SJSA1 (cell line): ENCODE measurements around the gene ENPP1. TPM values are rescaled to one million over a fixed set of nuclear protein-coding genes. Genes with fewer than 3 reads are reported as not detected.
"Not testable (repeated sequence)": the region's sequence is repeated elsewhere in the genome, so short reads cannot be mapped to it uniquely, and the experiment has no call there.

Experiments
- DNase-seq, 2 experiments: peaks; one replicate each; pipeline ENCODE4 v3.0.0-alpha.2; 2015 to 2020; ENCODE audit warnings: low spot score in 2 of 2, low read depth in 1 of 2
- H3K27ac ChIP-seq: fragments of 250-450 bp; sonication (Bioruptor Pico); 2 replicates; pipeline ENCODE4 v1.5.1; 2020; ENCODE audit warnings: mild to moderate bottlenecking, moderate library complexity
- H3K27me3 ChIP-seq: fragments of 250-450 bp; sonication (Bioruptor Pico); replicated peaks from 2 replicates; pipeline ENCODE4 v1.5.1; 2020; ENCODE audit warnings: mild to moderate bottlenecking, moderate library complexity
- H3K36me3 ChIP-seq: fragments of 250-450 bp; sonication (Bioruptor Pico); 2 replicates; pipeline ENCODE4 v1.5.1; 2020; ENCODE audit warnings: mild to moderate bottlenecking
- H3K4me1 ChIP-seq: fragments of 250-450 bp; sonication (Bioruptor Pico); replicated peaks from 2 replicates; pipeline ENCODE4 v1.6.1; 2021; ENCODE audit warnings: mild to moderate bottlenecking
- H3K4me3 ChIP-seq: fragments of 250-450 bp; sonication (Bioruptor Pico); 2 replicates; pipeline ENCODE4 v1.5.1; 2020; ENCODE audit warnings: mild to moderate bottlenecking
- H3K9me3 ChIP-seq: fragments of 250-450 bp; sonication (Bioruptor Pico); replicated peaks from 2 replicates; pipeline ENCODE4 v1.5.1; 2020; ENCODE audit warnings: mild to moderate bottlenecking
- total RNA-seq: library from RNA; depleted of rRNA; stranded (reverse); fragments of >200 nt; shearing (Covaris generic); gene quantifications from 2 replicates; pipeline ENCODE4 v1.2.3, GENCODE V29; 2014

The ENPP1 gene
- total RNA-seq, 1 experiment from 2014 or later = 24.5 TPM

DNA sequence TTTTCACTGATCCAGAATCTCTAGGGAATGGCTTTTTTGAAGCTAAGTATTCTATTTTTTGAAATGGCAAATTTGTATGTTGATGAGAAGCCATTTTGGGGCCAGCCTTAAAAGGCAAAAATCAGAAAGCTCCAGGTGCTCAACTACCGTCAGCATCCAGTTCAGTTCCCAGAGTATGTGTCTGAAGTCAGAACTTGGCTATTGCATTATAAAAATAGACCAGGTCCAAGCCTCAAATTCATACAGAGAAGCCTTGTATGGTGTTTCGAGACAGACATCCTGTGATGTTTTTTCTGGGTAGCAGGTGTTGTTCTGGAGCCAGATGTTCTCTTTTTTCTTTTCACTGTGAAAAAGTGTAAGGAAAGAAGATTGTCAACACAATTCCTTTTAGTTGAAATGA lies 75.2 kb downstream of the ENPP1 start:
- Histone ChIP-seq H3K36me3 (peaks cover 6% of the 10 kb centered on the region; the same call in 1 of the 2 replicates), H3K27me3 (no peaks in the 10 kb centered on the region), H3K9me3 (no peaks in the 10 kb centered on the region), H3K27ac (no peak overlapping the region), H3K4me1 (no peaks in the 10 kb centered on the region), H3K4me3 (no peak overlapping the region)
- no peak for DNase-seq

- H3K27me3 ChIP-seq = no peaks in the 10 kb centered on the region
- no peaks in the 10 kb centered on the region for H3K4me1 ChIP-seq
- H3K9me3 ChIP-seq = no peaks in the 10 kb centered on the region
- no peak for DNase-seq
- H3K36me3 ChIP-seq = peaks cover 9% of the 10 kb centered on the region; the same call in 1 of the 2 replicates
- H3K4me3 ChIP-seq = no peak overlapping the region
- H3K27ac ChIP-seq = no peak overlapping the region
These were observed 77.4 kb downstream of the ENPP1 start for GRCh38 chr6:131885237-131885636.

DNA sequence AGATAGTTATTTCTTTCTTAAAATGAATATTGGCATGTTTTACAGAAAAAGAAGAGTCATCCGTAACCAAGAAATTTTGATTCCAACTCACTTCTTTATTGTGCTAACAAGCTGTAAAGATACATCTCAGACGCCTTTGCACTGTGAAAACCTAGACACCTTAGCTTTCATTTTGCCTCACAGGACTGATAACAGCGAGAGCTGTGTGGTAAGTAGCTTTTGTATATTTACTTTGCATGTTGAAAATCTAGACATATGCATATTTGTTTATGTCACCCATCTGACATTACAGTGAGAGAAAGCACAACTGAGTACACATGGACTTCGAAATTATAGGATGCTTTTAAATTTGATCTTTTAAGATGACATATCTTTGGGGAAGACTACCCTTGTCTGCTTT lies 78.7 kb downstream of the ENPP1 start:
- no peaks in the 10 kb centered on the region for H3K27me3 ChIP-seq
- no peaks in the 10 kb centered on the region for H3K9me3 ChIP-seq
- peaks cover 13% of the 10 kb centered on the region for H3K36me3 ChIP-seq
- H3K4me3 ChIP-seq = no peak overlapping the region
- no peaks in the 10 kb centered on the region for H3K4me1 ChIP-seq
- no peak overlapping the region for H3K27ac ChIP-seq
- DNase-seq = no peak

DNA sequence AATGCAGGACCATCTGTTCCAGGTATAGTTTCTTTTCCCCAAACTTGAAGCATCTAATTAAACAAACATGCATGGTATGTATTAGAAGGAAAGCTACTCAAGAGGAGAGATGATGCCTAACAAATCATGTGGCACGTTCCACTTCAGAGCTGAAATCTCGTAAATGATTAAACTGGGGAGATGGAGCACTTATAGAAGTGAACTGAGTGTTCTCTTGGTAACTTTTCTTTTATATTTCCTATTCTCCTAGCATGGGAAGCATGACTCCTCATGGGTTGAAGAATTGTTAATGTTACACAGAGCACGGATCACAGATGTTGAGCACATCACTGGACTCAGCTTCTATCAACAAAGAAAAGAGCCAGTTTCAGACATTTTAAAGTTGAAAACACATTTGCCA lies 82.3 kb downstream of the ENPP1 start:
- Histone ChIP-seq H3K36me3 (peaks cover 9% of the 10 kb centered on the region), H3K27me3 (no peaks in the 10 kb centered on the region), H3K27ac (no peak overlapping the region), H3K4me1 (no peaks in the 10 kb centered on the region), H3K4me3 (no peak overlapping the region), H3K9me3 (no peaks in the 10 kb centered on the region)
- no peak for DNase-seq

DNA sequence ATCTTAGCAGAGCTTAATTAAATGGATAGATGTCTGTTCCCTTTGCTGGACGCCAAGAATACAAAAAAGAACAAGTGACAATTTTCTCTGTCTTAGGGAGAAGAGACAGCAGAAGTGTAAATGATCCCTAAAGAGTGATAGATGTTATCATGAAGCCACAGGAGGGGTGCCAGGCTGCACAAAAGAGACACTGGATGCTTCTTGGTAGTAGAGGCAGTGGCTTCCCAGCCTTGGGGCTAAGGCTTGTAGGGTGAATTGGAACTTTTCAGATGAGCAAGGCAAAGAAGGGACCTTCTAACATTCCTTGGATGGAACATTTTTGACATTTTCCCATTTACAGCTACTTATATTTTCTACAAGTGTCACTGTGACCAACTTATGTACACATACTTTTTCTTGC lies 85.4 kb downstream of the ENPP1 start:
- no peak overlapping the region for H3K27ac ChIP-seq
- 0 out of 2 replicates have a peak, but pooled peaks cover 10% of the 10 kb centered on the region for H3K9me3 ChIP-seq
- DNase-seq = no peak
- H3K27me3 ChIP-seq = no peaks in the 10 kb centered on the region
- H3K4me3 ChIP-seq = no peak overlapping the region
- H3K36me3 ChIP-seq = peaks cover 9% of the 10 kb centered on the region
- H3K4me1 ChIP-seq = no peaks in the 10 kb centered on the region

DNA sequence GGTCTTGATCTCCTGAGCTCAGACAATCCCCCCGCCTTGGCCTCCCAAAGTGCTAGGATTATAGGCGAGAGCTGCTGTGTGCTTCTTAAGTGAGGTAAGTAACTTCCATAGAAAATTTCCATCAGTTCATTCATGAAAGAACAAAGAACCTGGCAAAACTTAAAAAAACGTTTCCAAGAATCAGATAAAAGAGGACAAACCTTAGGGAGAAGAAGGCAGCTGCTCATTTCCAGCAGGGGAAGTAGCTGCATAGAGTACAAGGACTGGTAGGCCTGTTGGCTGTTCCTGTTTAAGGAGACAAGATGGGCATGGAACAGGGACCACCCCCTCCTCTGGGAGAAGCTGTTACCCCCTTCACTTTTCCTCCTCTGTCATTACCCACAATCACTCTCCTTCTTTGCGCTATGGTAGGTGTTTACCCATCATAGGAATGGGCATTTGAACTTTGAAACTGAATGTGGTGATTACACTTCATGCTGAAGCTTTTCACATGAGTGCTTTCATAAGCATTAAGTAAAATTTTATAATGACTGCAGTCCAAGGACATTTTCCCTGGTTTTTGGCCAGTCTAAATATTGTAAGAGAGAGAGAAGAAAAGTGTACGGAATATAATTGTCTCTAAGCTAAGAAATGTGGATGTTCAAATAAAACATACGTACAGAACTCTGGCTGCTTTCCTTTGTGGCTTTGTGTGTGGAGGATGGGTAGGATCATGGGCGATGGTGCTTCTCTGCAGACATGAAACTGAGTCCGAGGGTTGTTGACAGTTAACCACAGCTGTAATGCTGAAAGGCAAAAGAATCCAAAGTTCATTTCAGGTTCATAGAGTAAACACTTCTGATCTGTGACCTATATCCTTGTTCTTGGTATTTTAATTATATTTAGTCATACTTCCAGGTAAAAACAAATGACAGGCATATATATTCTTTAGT lies 86.9 kb downstream of the ENPP1 start:
- no peaks in the 10 kb centered on the region for H3K4me1 ChIP-seq
- H3K9me3 ChIP-seq = 0 out of 2 replicates have a peak, but pooled peaks cover 12% of the 10 kb centered on the region
- H3K36me3 ChIP-seq = peaks cover 6% of the 10 kb centered on the region
- no peaks in the 10 kb centered on the region for H3K27me3 ChIP-seq
- DNase-seq = no peak
- no peak overlapping the region for H3K27ac ChIP-seq
- no peak overlapping the region for H3K4me3 ChIP-seq

DNA sequence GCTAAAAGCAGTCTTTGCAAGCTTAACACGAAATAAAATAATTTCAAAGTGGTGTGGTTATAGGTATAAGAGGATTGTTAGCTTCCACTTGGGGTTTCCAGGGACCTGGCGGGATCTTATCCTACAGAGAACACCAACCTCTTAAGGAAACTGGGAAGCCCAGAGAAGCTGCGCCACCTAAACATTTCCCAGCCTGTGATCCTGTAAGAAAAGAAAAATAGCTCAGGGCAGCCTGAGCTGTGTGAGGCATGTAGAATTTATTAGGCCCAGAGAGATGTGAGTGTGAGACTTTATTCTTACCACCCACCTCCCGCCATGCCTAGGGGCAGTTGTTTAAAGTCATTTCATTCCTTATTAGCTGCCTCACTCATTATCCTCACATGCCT lies 89.2 kb downstream of the ENPP1 start:
- no peaks in the 10 kb centered on the region for H3K27me3 ChIP-seq
- H3K27ac ChIP-seq = no peak overlapping the region
- DNase-seq = no peak
- no peaks in the 10 kb centered on the region for H3K4me1 ChIP-seq
- H3K4me3 ChIP-seq = no peak overlapping the region
- peaks cover 3% of the 10 kb centered on the region; the same call in 1 of the 2 replicates for H3K36me3 ChIP-seq
- H3K9me3 ChIP-seq = 0 out of 2 replicates have a peak, but pooled peaks cover 12% of the 10 kb centered on the region

GRCh38 chr6:131897621-131898020 lies 89.8 kb downstream of the ENPP1 start:
- 0 out of 2 replicates have a peak, but pooled peaks cover 12% of the 10 kb centered on the region for H3K9me3 ChIP-seq
- no peak overlapping the region for H3K27ac ChIP-seq
- H3K4me1 ChIP-seq = no peaks in the 10 kb centered on the region
- H3K27me3 ChIP-seq = no peaks in the 10 kb centered on the region
- H3K4me3 ChIP-seq = no peak overlapping the region
- H3K36me3 ChIP-seq = peaks cover under 1% of the 10 kb centered on the region; the same call in 1 of the 2 replicates
- no peak for DNase-seq

DNA sequence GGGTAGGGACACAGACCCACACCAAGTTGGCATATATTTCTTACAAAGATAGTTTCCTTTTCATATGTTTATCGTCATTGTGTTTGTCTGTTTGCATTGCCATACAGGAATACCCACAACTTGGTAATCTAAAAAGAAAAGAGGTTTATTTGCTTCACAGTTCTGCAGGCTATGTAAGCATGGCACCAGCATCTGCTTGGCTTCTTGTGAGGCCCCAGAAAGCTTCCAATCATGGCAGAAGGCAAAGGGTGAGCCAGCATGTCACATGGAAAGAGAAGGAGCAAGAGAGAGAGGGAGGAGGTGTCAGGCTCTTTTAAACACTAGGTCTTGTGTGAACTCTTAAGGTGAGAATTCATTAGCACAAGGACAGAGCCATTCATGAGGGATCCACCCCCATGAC lies 90.9 kb downstream of the ENPP1 start:
- no peak overlapping the region for H3K27ac ChIP-seq
- no peak for DNase-seq

GRCh38 chr6:131900231-131900630 lies 92.4 kb downstream of the ENPP1 start:
- Histone ChIP-seq H3K4me3 (no peak overlapping the region), H3K9me3 (0 out of 2 replicates have a peak, but pooled peaks cover 12% of the 10 kb centered on the region), H3K36me3 (no peaks in the 10 kb centered on the region), H3K27ac (no peak overlapping the region), H3K27me3 (no peaks in the 10 kb centered on the region), H3K4me1 (no peaks in the 10 kb centered on the region)
- no peak for DNase-seq

More for the DNA sequence above, 90.9 kb downstream of the ENPP1 start:
- H3K9me3 ChIP-seq = 0 out of 2 replicates have a peak, but pooled peaks cover 12% of the 10 kb centered on the region
- H3K36me3 ChIP-seq = no peaks in the 10 kb centered on the region
- no peak overlapping the region for H3K4me3 ChIP-seq
- H3K27me3 ChIP-seq = no peaks in the 10 kb centered on the region
- no peaks in the 10 kb centered on the region for H3K4me1 ChIP-seq

GRCh38 chr6:131901326-131901873 lies 93.6 kb downstream of the ENPP1 start:
- not testable (repeated sequence) for H3K36me3 ChIP-seq, H3K27me3 ChIP-seq, H3K4me1 ChIP-seq, H3K27ac ChIP-seq, DNase-seq, H3K4me3 ChIP-seq
- H3K9me3 ChIP-seq = 0 out of 2 replicates have a peak, but pooled peaks cover 12% of the 10 kb centered on the region

- DNase-seq, H3K36me3 ChIP-seq, H3K27me3 ChIP-seq, H3K9me3 ChIP-seq, H3K4me3 ChIP-seq, H3K27ac ChIP-seq, H3K4me1 ChIP-seq: not testable (repeated sequence)
These were observed 95.9 kb downstream of the ENPP1 start for GRCh38 chr6:131903734-131904133.

DNA sequence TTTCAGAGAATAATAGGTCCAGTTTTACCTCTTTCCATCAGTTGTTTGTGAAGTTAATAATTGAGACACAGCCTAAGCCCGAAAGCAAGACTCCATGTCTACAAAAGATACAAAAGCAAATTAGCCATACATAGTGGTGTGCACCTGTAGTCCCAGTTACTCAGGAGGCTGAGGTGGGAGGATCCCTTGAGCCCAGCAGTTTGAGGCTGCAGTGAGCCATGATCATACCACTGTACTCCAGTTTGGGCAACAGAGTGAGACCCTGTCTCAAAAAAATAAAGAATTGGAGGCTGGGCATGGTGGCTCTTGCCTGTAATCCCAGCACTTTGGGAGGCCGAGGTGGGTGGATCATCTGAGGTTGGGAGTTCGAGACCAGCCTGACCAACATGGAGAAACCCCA lies 101.0 kb downstream of the ENPP1 start:
- H3K27ac ChIP-seq, H3K9me3 ChIP-seq, H3K27me3 ChIP-seq, H3K36me3 ChIP-seq, DNase-seq, H3K4me3 ChIP-seq: not testable (repeated sequence)
- peaks cover 15% of the 10 kb centered on the region for H3K4me1 ChIP-seq
